ENCODE results near the gene PM20D2.

- no peak for TF ChIP-seq EZH2 (IDR thresholded peaks at IDR 0.05; ENCODE audit: insufficient read depth, poor library complexity, severe bottlenecking)
- no peak for TF ChIP-seq EZH2phosphoT487 (IDR thresholded peaks at IDR 0.05; ENCODE audit: insufficient read depth, low read depth)
Measured at GRCh38 chr6:89194559-89194958, 48.7 kb downstream of the PM20D2 start.

All from GM23248 (cell line).